GM21786 (cell line): ENCODE results near the gene SLC17A7.

ENCODE experiments used
- ATAC-seq: cut with Tn5 transposase; IDR thresholded peaks from one replicate; pipeline ENCODE4 v1.9.1; 2021; ENCODE audit not compliant: unreplicated experiment

The SLC17A7 gene

GRCh38 chr19:49411681-49412326 is 29.5 kb downstream of the SLC17A7 start:
- ATAC-seq = no peak

- ATAC-seq = no peak
Measured at GRCh38 chr19:49409441-49410029, 31.8 kb downstream of the SLC17A7 start.

- no peak for ATAC-seq
Measured at GRCh38 chr19:49408816-49409440, 32.4 kb downstream of the SLC17A7 start.

- ATAC-seq = no peak
Measured at GRCh38 chr19:49407482-49408015, 33.8 kb downstream of the SLC17A7 start.

GRCh38 chr19:49407079-49407478 is 34.2 kb downstream of the SLC17A7 start:
- ATAC-seq = no peak

GRCh38 chr19:49403404-49404187 is 37.7 kb downstream of the SLC17A7 start:
- no peak for ATAC-seq

- ATAC-seq = no peak
Measured at GRCh38 chr19:49400029-49400428, 41.3 kb downstream of the SLC17A7 start.

GRCh38 chr19:49398931-49399330 is 42.4 kb downstream of the SLC17A7 start:
- no peak for ATAC-seq

- ATAC-seq = no peak
Measured at GRCh38 chr19:49398001-49398615, 43.2 kb downstream of the SLC17A7 start.

- ATAC-seq = no peak
Measured at GRCh38 chr19:49396738-49397505, 44.4 kb downstream of the SLC17A7 start.

- no peak for ATAC-seq
Measured at GRCh38 chr19:49395581-49396407, 45.5 kb downstream of the SLC17A7 start.

- no peak for ATAC-seq
Measured at GRCh38 chr19:49393881-49394280, 47.4 kb downstream of the SLC17A7 start.

GRCh38 chr19:49391581-49392399 is 49.5 kb downstream of the SLC17A7 start:
- no peak for ATAC-seq

GRCh38 chr19:49390929-49391359 is 50.4 kb downstream of the SLC17A7 start:
- no peak for ATAC-seq

- no peak for ATAC-seq
Measured at GRCh38 chr19:49390131-49390928, 51.0 kb downstream of the SLC17A7 start.

GRCh38 chr19:49389406-49389805 is 51.9 kb downstream of the SLC17A7 start:
- no peak for ATAC-seq

- ATAC-seq = no peak
Measured at GRCh38 chr19:49387936-49388372, 53.4 kb downstream of the SLC17A7 start, which contains the start of gene KASH5. KASH5 (plus strand) TSS chr19:49388249; CDS start chr19:49390884, 2,635 bp downstream.
